ENCODE results near the gene DBN1. TPM values are rescaled to one million over a fixed set of nuclear protein-coding genes. Genes with fewer than 3 reads are reported as not detected.
A peak's percentile ranks its signal among the peaks of the same experiment; 100 is the strongest.

The DBN1 gene
- total RNA-seq, 1 donor from 2014 or later: 1,261 TPM

- Mint-ChIP-seq H3K36me3 (ENCODE audit: unreplicated experiment) (no peaks in the 10 kb centered on the region), H3K27me3 (ENCODE audit: unreplicated experiment) (peaks cover 29% of the 10 kb centered on the region), H3K27ac (ENCODE audit: unreplicated experiment) (peak overlapping the region; percentile 67), H3K4me3 (ENCODE audit: unreplicated experiment) (no peak overlapping the region), H3K4me1 (ENCODE audit: low read depth, unreplicated experiment) (peaks cover 45% of the 10 kb centered on the region), H3K9me3 (ENCODE audit: unreplicated experiment) (peaks cover 27% of the 10 kb centered on the region)
- no peak for TF ChIP-seq CTCF (IDR thresholded peaks at IDR 0.05; ENCODE audit: partially characterized antibody, unreplicated experiment)
- DNase-seq: no peak
Observed at GRCh38 chr5:177479774-177480173, 6.3 kb upstream of the DBN1 start.

- DNase-seq: no peak
- no peak for TF ChIP-seq CTCF (IDR thresholded peaks at IDR 0.05; ENCODE audit: partially characterized antibody, unreplicated experiment)
- Mint-ChIP-seq H3K4me3 (ENCODE audit: unreplicated experiment) (peak overlapping the region; percentile 63), H3K4me1 (ENCODE audit: low read depth, unreplicated experiment) (peaks cover 45% of the 10 kb centered on the region), H3K9me3 (ENCODE audit: unreplicated experiment) (peaks cover 27% of the 10 kb centered on the region), H3K36me3 (ENCODE audit: unreplicated experiment) (no peaks in the 10 kb centered on the region), H3K27me3 (ENCODE audit: unreplicated experiment) (peaks cover 29% of the 10 kb centered on the region), H3K27ac (ENCODE audit: unreplicated experiment) (peak overlapping the region; percentile 75)
Observed at GRCh38 chr5:177478711-177479646, 5.5 kb upstream of the DBN1 start.

GRCh38 chr5:177477701-177478477 is 4.5 kb upstream of the DBN1 start:
- peaks cover 28% of the 10 kb centered on the region for H3K27me3 Mint-ChIP-seq (ENCODE audit: unreplicated experiment)
- peaks cover 39% of the 10 kb centered on the region for H3K4me1 Mint-ChIP-seq (ENCODE audit: low read depth, unreplicated experiment)
- H3K9me3 Mint-ChIP-seq (ENCODE audit: unreplicated experiment): peaks cover 28% of the 10 kb centered on the region
- H3K27ac Mint-ChIP-seq (ENCODE audit: unreplicated experiment): peak overlapping the region; percentile 79
- TF ChIP-seq CTCF (IDR thresholded peaks at IDR 0.05; ENCODE audit: partially characterized antibody, unreplicated experiment): no peak
- no peaks in the 10 kb centered on the region for H3K36me3 Mint-ChIP-seq (ENCODE audit: unreplicated experiment)
- peak overlapping the region; percentile 38 for H3K4me3 Mint-ChIP-seq (ENCODE audit: unreplicated experiment)
- no peak for DNase-seq

- no peak for TF ChIP-seq CTCF (IDR thresholded peaks at IDR 0.05; ENCODE audit: partially characterized antibody, unreplicated experiment)
- DNase-seq: no peak
- peaks cover 32% of the 10 kb centered on the region for H3K27me3 Mint-ChIP-seq (ENCODE audit: unreplicated experiment)
- H3K4me3 Mint-ChIP-seq (ENCODE audit: unreplicated experiment): no peak overlapping the region
- peaks cover 39% of the 10 kb centered on the region for H3K4me1 Mint-ChIP-seq (ENCODE audit: low read depth, unreplicated experiment)
- H3K9me3 Mint-ChIP-seq (ENCODE audit: unreplicated experiment): peaks cover 35% of the 10 kb centered on the region
- H3K36me3 Mint-ChIP-seq (ENCODE audit: unreplicated experiment): no peaks in the 10 kb centered on the region
- peak overlapping the region; percentile 62 for H3K27ac Mint-ChIP-seq (ENCODE audit: unreplicated experiment)
Observed at GRCh38 chr5:177476531-177477233, 3.2 kb upstream of the DBN1 start.
